ELR (cell line): ENCODE data around the gene RBM17.
"Not testable (repeated sequence)": the region's sequence is repeated elsewhere in the genome, so short reads cannot be mapped to it uniquely, and the experiment has no call there.

ENCODE experiments used
- DNase-seq: peaks from one replicate; pipeline ENCODE4 v3.0.0-alpha.2; 2015; ENCODE audit warnings: low read depth

Gene RBM17

DNA sequence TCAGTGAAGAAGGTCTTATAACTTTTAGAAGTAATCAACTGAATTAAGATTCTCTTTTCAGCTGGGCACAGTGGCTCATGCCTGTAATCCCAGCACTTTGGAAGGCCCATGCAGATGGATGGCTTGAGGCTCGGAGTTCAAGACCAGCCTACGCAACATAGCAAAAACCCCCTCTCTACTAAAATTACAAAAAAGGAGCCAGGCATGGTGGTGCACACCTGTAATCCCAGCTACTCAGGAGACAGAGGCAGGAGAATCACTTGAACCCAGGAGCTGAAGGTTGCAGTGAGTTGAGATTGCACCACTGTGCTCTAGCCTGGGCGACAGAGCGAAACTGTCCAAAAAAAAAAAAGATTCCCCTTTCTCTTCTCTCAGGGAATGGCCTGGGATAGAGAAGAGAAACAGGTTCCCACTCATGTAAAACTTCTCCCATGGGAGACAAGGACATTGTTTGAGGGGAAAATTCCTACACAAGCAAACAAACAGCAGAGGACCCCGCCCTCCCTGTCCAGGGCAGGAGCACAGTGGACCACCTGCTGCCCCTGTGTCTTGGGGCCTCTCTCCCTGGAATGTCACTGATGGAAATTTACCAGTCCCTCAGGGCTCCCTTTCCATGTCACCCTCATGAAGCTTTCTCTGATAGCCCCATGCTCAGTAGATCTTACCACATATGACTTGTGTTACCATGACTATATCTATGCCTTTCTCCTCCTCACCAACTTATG is 32.3 kb upstream of the RBM17 start:
- DNase-seq: no peak

DNA sequence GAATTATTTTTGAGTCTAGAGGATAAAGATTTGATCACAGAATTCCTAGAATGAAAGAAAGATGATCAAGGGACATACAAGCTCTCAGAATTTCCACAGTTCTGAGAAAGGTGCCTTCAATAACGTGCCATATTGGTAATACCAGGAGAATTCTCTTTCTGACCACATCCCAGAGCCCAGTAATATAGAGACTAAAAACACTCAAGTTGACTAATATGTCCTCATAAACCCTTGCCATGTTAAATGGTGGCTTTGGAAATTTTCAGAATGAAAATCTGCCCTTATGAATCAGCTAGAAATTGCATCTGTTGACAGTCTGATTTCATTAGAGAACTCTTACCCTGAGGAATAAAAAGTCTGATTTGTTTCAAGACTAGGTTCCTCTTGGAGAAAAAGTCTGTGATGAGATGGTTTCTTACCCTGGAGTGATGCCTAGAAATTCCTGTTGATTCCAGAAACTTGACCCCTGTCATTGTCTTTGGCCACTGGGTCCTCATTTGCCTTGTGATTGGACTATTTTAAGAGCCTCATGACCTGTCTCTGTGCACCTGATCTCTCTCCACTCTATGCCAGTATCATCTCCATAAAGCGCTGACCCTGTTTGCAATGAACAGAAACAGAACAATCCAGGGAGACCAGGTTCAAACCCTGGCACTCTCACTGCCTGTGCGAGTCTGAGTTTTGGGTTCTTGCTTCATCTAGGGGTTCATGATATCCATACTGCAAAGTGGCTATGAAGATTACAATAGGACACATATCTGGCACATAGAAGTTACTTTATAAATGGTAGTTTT is 30.0 kb upstream of the RBM17 start:
- DNase-seq: no peak

DNA sequence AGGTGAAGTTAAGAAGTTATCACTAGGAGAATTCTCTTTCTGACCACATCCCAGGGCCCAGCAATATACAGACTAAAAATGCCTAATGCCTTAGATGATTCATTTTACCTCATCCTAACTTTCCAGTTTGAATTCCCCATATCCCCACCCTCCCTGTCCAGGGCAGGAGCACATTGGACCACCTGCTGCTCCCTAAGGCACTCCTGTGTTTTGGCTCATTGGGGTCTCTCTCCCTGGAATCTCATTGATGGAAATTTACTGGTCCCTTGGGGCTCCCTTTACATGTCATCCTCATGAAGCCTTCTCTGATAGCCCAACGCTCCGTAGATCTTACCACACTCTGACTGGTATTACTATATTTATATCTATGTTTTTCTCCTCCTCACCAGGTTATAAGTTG is 29.3 kb upstream of the RBM17 start:
- no peak for DNase-seq

DNA sequence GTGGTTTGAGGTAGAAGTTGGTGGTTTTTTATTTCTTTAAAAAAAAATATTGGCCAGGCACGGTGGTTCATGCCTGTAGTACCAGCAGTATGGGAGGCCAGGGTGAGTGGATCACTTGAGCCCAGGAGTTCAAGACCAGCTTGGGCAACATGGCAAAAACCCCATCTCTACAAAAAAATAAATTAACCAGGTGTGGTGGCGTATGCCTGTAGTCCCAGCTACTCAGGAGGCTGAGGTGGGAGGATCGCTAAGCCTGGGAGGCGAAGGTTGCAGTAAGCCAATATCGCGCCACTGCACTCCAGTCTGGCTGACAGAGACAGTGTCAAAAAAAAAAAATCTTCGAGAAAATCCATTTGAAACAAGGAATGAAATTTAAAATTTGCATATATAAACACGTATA is 27.8 kb upstream of the RBM17 start:
- no peak for DNase-seq

DNA sequence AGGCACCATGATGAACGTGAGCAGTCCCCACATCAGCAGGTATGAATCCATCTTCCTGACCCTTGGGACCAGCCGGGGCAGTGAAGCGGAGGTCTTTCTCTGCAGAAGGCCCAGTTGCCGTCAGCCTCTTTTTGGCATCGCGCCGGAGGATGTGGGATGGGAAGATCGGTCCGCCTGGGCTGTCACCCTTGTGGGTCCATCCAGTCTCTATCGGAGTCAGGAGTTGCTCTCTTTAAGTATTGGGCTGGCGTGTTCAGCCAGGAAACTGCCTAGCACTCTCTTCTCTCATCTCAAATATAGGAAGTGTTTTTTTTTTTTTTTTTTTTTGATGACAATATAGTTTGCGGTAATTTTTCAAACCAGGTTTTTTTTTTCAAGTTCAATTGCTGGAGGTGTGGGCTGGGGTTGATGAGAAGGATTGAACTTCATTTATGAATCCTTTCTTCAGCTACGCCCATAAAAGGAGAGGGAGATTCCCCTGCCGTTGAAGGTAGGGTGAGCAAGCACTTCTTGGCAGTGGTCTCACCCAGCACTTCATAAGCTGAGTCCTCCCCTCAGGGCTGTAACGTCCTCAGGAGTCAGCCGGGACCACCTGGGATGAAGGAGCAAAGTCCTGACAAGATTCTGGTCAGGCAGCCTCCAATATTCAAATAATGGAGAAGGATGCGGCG is 26.6 kb upstream of the RBM17 start, which contains the start of gene IL2RA:
Gene IL2RA, minus strand, starts transcription at position 267 of the 671 bp plus-strand sequence. Its CDS starts 216 bp downstream, at position 51.
- no peak for DNase-seq

DNA sequence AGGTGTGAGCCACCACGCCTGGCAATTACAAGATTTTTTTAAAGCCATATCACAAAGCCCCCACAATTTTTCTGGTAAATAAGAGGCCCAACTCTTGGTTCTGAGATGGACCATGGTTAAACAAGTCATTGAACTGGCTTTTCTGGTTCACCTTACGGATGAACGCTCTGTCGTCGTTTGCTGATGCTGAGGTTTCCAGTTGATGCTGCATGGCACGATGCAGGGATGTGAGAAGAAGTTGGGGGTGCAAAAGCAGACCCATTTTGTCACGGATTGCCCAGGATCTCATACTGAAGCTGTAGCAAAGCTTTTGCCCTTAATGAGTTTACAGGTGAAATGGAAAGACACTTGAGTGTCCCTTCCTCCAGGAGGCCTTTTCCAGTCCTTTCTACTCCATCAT is 24.7 kb upstream of the RBM17 start:
- no peak for DNase-seq

DNA sequence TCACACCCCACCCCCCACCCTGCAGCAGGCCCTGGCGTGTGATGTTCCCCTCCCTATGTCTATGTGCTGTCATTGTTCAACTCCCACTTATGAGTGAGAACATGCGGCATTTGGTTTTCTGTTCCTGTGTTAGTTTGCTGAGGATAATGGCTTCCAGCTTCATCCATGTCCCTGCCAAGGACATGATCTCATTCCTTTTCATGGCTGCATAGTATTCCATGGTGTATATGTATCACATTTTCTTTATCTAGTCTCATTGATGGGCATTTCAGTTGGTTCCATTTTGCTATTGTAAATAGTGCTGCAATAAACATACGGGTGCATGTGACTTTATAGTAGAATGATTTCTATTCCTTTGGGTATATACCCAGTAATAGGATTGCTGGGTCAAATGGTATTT is 24.1 kb upstream of the RBM17 start:
- DNase-seq: not testable (repeated sequence)

DNA sequence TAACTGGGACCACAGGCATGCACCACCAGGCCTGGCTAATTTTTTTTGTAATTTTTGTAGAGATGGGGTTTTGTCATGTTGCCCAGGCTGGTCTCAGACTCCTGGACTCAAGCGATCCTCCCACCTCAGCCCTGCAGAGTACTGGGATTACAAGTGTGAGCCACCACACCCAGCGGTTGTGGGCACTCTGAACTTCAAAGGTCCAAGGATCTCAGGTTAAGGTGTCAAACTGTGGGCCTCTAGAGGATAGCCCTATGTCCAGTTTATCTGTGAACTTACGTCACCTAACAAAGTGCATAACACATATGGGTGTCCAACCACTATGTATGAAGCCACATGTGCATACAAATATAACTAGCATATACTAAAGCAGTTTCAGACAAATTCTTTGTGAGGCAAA is 23.4 kb upstream of the RBM17 start:
- DNase-seq: no peak

DNA sequence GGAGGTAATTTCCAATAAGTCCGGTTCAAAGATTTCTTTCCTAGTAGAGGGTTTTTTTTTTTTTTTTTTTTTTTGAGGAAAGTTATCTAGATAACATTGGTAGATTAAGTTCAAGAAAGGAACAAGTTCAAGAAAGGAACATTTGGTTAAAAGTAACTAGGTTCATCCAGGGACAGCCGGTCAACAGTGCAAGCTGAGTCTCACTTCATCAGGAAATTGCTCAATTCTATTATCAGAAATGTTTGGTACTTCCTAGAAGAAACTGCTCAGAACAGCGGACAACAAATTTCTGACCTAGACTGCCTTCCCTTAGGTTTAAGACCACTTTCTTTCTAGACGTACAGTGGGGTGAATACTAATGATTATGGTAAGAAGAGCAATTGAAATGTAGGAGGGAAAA is 23.0 kb upstream of the RBM17 start:
- no peak for DNase-seq

DNA sequence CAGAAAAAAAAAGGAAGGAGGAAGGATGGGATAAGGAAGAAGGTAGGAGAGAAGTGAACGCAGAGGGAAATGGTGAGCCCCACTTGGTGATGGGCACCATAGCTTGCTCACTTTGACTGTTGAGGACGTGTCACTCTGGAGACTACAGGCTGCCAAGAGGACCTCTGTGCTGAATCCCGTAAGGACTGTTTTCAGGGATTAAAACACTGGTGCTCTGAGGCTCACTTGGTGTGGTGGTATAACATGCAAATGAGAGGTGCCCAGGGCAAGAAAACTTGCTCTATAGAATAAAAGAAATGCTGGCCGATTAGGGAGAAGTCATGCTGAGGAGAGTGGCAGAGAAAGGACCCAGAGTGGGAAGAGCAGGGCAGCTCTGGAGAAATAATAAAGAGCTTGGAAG is 21.4 kb upstream of the RBM17 start:
- DNase-seq: no peak

DNA sequence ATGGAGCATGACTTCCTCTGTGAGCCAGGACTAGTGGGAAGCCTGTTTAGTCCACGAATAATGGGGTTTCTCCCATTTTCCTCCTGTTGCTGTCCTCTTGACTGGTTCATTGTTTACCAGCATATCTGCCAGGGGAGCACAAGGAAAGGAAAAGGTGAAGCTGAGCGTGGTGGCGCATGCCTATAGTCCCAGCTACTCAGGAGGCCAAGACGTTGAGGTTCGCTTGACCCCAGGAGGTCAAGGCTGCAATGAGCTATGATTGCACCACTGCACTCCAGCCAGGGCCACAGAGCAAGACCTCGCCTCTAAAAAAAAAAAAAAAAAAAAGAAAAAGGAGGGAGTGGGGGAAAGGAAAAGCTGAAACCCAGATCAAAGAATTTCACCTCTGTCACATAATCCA is 20.8 kb upstream of the RBM17 start:
- DNase-seq: no peak

DNA sequence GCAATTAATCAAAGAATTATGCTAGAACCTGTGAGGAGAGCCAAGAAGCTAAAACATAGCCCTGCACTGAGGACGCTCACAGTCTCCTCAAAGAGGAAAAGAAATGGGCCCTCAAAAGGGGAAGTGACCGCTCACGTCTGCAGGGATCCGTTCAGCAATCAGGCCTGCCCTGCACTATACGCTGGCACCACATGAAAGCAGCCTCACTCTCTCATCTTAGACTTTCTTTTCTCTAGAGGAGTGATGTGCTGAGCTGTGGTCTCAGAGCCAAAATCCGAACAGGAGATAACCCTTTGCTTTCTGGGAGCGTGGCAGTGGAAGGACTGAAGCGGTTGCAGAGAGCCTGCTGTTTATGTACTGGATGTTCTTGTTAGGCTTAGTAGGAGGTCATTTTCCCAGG is 20.4 kb upstream of the RBM17 start:
- DNase-seq: no peak

DNA sequence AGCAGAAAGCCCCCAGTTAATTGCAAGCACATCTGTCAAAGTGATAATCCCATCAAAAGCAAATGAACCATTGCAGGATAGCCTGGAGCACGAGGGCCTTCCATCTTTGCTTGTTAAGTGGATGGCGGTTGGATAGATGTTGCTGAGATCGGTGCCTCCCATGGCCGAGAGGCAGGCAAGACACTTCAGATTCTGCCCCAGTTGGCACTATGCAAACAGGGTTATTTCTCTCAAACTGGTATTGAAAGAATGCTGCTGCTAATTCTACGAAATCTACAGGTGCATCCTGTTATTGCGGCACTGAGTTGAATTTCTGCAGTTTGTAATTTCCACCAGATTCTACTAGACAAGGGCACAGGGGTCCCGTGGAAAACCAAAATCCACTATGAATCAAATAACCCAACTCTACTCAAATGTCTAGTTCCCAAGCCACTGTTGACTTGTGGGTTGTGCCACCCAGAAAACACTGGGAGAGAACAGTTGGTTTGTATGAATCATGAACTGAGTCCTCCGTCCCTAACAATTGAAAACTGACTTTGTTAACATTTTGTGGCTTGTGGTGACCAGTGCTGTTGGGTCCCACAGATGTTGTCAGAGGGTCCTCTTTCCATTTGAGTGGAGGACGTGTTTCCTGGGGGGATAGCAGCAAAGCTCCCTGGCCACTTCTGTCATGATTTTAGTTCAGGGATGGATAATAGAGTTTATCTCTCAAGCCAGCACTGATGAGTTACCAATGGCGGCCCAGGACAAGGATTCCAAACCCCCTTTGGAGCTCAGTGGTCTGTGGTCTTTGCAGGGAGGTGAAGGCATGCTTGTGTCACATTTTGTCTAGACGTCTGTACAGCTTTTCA is 19.5 kb upstream of the RBM17 start:
- peak; percentile 4 for DNase-seq

DNA sequence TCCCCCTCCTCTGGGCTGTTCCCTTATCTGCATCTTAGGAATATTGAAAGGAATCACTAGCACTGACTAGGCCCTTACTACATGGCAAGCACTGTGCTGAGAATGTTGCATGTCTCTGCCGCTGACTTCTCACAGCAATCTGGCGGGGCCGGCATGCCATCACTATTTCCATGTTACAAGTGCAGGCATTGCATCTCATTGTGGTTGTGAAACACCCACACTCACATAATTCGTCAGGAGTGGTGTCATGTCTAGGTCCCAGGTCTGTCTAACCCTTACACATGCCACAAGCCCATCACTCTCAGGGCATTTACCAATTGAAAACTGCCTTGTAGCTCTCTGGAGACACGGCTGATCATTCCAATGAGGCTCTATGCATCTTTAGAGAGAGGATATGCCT is 18.2 kb upstream of the RBM17 start:
- DNase-seq: no peak

DNA sequence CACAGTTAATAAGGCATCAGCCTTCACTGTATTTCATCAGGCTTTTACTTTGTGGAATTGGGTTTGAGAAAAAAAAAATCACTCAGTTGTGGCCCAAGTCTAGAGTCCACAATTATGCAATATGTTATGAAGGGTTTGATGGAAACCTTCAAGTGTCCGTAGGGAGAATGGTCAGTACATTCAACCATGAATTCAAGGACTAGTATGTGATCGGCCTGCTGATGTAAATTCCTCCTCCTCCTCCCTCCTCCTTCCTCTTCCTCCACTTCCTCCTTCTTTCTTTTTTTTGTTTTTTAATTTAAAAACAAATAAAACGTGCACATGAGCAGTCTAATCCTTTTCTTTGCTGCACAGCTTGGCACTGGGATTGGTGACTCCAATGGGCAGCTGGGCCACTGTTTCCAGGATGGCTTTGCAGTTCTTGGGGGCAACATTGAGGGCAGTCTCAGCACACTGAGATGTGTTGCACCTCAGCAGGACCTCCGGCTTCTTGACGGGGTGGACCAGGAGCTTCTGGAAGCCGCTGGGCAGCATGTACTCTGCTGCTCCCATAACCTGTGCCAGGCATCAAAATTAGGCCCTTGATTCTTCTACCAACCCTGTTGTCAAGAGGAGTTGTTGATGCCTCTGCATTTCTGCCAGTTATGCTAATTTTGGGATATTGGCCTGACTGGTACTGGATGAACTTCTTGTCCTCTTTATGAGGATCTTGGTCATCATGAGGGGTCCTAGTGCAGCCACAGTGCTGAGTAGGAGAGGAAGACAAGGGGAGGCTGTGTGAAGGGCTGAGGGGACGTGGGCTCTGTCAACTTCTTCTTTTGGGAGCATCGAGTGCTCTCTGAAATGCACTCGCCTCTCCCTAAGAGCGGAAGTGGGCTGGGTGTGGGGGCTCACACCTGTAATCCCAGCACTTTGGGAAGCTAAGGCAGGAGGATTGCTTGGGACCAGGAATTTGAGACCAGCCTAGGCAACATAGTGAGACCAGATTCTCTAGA is 17.4 kb upstream of the RBM17 start:
- no peak for DNase-seq

DNA sequence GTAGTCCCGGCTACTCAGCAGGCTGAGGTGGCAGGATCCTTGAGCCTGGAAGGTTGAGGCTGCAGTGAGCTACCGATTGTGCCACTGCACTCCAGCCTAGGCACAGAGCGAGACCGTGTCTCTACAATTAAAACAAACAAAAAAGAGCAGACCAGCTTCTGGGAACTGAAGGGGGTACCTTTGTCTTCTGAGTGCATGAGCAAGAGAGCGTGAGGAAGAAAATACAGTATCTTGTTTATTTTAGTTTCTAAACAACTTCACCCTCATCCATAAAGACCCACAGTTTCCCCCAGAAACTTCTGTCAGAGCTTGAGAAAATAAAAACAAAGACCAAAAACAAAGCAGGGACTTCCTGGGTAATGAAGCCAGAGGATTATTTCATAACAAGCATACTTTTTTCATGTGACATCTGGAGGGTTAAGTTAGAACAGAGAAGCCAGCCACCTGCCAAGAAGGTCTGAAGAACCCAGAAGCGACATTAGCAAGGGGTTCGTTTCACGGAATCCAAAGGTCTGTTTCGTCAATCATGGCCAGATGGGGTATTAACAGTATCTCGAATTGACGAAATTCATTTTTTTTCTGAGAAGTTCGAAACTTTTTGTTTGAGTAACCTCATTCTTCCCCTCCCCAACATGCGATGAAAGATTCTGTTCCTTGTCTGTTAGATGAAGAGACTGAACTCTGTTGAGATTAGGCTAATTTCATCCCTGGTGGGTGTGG is 16.5 kb upstream of the RBM17 start:
- DNase-seq: no peak

DNA sequence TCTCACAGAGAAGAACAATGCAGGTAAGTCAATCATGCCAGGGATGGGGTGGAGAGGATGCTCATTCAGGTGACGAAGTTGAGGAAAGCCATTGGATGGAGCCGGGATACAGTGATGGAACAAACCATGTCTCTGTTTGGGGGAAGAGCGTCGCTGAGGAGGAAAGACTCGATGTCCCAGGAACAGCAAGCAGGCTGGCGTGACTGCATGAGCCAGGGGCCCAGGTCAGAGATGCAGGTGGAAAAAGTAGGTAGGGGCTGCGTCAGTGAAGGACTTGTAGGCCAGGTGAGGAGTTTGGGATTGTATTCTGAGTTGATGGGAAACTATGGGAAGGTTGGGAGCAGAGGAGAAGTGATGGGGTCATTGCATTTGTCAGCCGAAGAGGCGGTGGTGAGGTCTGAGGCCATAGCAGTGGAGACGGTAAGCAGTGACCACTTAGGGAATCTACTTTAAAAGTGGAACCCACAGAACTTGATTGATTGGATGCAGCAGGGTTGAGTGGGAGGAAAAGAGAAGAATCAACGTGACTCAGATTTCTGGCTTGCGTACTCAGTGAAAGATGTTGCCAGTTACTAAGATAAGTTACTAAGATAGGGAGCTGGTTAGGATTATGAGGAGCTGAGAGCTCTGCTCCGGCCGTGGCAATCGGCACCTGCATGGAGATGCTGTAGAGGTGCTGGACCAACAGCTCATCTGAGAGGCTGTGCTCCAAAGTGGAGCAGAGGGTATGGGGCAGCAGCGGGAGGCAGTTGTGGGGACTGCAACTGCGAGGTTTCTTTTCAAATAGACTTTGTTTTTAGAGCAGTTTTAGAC is 14.1 kb upstream of the RBM17 start:
- DNase-seq: peak; percentile 19

DNA sequence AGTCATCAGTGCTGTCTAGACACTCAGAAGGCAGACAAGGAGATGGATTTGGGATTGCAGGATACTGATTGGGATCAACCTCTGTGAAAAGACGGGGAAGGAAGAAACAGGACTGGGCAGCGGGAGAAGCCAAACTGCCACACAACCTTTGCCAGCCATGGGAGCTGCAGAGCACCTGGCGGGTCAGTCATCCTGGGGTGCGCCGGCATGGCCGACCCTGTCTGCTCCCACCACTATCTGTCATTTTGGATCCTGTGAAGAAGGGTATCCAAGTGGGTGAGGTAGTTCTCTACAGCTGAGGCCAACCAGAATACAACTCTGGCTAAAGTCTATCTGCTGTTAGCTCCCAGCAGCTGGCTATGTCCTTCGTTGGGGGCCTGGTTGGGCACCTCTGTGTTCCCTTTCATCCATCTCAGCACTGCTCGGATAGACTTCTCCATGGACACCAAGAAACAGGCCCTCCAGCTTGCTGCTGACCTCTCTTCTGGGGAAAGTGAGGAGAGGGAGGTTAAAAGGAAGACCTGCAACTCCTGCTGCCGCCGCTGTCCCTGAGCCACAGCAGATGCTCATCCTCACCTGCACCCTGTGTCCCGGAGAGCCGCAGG is 11.7 kb upstream of the RBM17 start:
- DNase-seq: no peak

DNA sequence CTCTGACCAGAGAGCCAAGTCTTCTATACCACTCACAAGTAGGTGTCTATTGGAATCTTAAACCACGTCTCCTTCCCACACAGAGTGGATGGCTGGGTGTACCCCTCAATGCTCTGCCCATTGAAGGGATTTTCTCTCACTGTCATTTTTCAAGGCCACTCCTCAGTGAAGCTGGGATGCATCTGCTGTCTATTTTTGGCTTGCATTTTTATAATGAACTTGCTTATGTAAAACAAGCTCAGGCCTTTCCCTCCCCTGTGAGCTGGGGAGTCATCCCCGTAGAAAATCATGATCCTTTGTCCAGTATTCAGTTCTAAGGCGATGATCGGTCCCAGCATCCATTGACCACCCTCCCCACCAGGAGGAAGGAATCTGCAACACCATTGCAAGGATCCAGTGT is 9.8 kb upstream of the RBM17 start:
- no peak for DNase-seq
